Neural progenitor cell (in vitro differentiated cells): ENCODE results near the gene STIM1.

Source experiments
- EZH2 ChIP-seq: fragments of 200-600 bp; sonication (generic); IDR thresholded peaks from 2 replicates; pipeline ENCODE4 v1.6.1; 2017; ENCODE audit warnings: antibody characterized with exemption, mild to moderate bottlenecking, moderate library complexity
- TF ChIP-seq, protein P1 (sequence below): fragments of 200-600 bp; sonication (generic); IDR thresholded peaks from 2 replicates; pipeline ENCODE4 v1.5.1; 2017; ENCODE audit warnings: antibody characterized with exemption, mild to moderate bottlenecking

- TF ChIP-seq, protein P1, sequence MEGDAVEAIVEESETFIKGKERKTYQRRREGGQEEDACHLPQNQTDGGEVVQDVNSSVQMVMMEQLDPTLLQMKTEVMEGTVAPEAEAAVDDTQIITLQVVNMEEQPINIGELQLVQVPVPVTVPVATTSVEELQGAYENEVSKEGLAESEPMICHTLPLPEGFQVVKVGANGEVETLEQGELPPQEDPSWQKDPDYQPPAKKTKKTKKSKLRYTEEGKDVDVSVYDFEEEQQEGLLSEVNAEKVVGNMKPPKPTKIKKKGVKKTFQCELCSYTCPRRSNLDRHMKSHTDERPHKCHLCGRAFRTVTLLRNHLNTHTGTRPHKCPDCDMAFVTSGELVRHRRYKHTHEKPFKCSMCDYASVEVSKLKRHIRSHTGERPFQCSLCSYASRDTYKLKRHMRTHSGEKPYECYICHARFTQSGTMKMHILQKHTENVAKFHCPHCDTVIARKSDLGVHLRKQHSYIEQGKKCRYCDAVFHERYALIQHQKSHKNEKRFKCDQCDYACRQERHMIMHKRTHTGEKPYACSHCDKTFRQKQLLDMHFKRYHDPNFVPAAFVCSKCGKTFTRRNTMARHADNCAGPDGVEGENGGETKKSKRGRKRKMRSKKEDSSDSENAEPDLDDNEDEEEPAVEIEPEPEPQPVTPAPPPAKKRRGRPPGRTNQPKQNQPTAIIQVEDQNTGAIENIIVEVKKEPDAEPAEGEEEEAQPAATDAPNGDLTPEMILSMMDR = no peak
- no peak for TF ChIP-seq EZH2
Observed at GRCh38 chr11:3926458-3927095, 71.1 kb downstream of the STIM1 start.
